Measurements from ENCODE around the gene CGB7.
"Not testable (repeated sequence)": the region's sequence is repeated elsewhere in the genome, so short reads cannot be mapped to it uniquely, and the experiment has no call there.

Gene CGB7

GRCh38 chr19:49073514-49074378 is 16.2 kb upstream of the CGB7 start:
- no peak for DNase-seq (ENCODE audit: low read depth)

GRCh38 chr19:49071860-49072547 is 14.5 kb upstream of the CGB7 start:
- DNase-seq (ENCODE audit: low read depth), result no peak

GRCh38 chr19:49070416-49070815 is 12.9 kb upstream of the CGB7 start:
- no peak for DNase-seq (ENCODE audit: low read depth)

- no peak for DNase-seq (ENCODE audit: low read depth)
Observed at GRCh38 chr19:49069026-49069425, 11.5 kb upstream of the CGB7 start.

- DNase-seq (ENCODE audit: low read depth), result no peak
Observed at GRCh38 chr19:49067554-49067953, 10.0 kb upstream of the CGB7 start.

GRCh38 chr19:49065905-49066512 is 8.5 kb upstream of the CGB7 start:
- DNase-seq (ENCODE audit: low read depth), result no peak

- DNase-seq (ENCODE audit: low read depth), result no peak
Observed at GRCh38 chr19:49064768-49065611, 7.4 kb upstream of the CGB7 start, which contains the start of gene NTF4. TSS of gene NTF4 (minus strand) at chr19:49064818. CDS start at chr19:49061997, 2,821 bp downstream.

- no peak for DNase-seq (ENCODE audit: low read depth)
Observed at GRCh38 chr19:49064029-49064629, 6.6 kb upstream of the CGB7 start.

GRCh38 chr19:49061445-49061844 is 3.9 kb upstream of the CGB7 start:
- DNase-seq (ENCODE audit: low read depth), result no peak

GRCh38 chr19:49061000-49061399 is 3.5 kb upstream of the CGB7 start:
- DNase-seq (ENCODE audit: low read depth), result no peak

- no peak for DNase-seq (ENCODE audit: low read depth)
Observed at GRCh38 chr19:49059053-49059452, 1.5 kb upstream of the CGB7 start.

- DNase-seq (ENCODE audit: low read depth), result no peak
Observed at GRCh38 chr19:49058562-49058961, 1.0 kb upstream of the CGB7 start.

- not testable (repeated sequence) for DNase-seq (ENCODE audit: low read depth)
Observed at GRCh38 chr19:49056902-49057596, 500 bp downstream of the CGB7 start.

- DNase-seq (ENCODE audit: low read depth), result no peak
Observed at GRCh38 chr19:49056101-49056901, 1.2 kb downstream of the CGB7 start.

- not testable (repeated sequence) for DNase-seq (ENCODE audit: low read depth)
Observed at GRCh38 chr19:49050376-49051033, 7.0 kb downstream of the CGB7 start.

GRCh38 chr19:49049834-49050233 is 7.7 kb downstream of the CGB7 start:
- DNase-seq (ENCODE audit: low read depth), result not testable (repeated sequence)

GRCh38 chr19:49049011-49049410 is 8.5 kb downstream of the CGB7 start, which contains the start of gene CGB8:
TSS of gene CGB8 (minus strand) at chr19:49049111. CDS start at chr19:49048739, 372 bp downstream.
- not testable (repeated sequence) for DNase-seq (ENCODE audit: low read depth)

GRCh38 chr19:49043548-49043947 is 14.0 kb downstream of the CGB7 start, which contains the start of gene CGB5:
TSS of gene CGB5 (plus strand) at chr19:49043848. CDS start at chr19:49044210, 362 bp downstream.
- DNase-seq (ENCODE audit: low read depth), result not testable (repeated sequence)

GRCh38 chr19:49042666-49043065 is 14.9 kb downstream of the CGB7 start:
- not testable (repeated sequence) for DNase-seq (ENCODE audit: low read depth)
